Loucy (cell line): Measurements from ENCODE around the gene PCDH10.

ENCODE experiments used
- EZH2phosphoT487 ChIP-seq: fragments of 200-600 bp; IDR thresholded peaks from 2 replicates; pipeline ENCODE4 v1.6.1; 2018; ENCODE audit warnings: antibody characterized with exemption, mild to moderate bottlenecking, moderate library complexity, borderline replicate concordance
- TF ChIP-seq, protein P1 (sequence below): fragments of 200-600 bp; sonication (generic); conservative IDR thresholded peaks from 2 replicates; pipeline ENCODE4 v1.5.1; 2014; ENCODE audit warnings: mild to moderate bottlenecking, antibody characterized with exemption, low read length

DNA sequence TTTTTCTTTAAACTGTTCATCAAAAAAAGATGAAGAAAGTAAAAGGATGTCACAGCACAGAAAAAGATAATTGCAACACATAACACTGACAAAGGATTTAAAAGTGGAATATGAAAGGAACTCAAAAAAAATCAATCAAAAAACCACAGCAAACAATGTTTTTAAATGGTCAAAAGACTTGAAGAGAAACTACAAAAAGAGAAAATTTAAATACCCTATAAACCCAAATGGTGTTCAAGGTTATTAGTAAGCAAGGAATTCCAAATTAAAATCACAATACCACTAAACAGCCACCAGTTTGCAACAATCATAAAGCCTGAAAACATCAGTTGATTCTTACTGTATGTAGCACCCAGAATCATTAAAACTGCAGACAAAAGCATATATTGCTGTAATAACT, 36.5 kb upstream of the PCDH10 start:
- TF ChIP-seq, protein P1, sequence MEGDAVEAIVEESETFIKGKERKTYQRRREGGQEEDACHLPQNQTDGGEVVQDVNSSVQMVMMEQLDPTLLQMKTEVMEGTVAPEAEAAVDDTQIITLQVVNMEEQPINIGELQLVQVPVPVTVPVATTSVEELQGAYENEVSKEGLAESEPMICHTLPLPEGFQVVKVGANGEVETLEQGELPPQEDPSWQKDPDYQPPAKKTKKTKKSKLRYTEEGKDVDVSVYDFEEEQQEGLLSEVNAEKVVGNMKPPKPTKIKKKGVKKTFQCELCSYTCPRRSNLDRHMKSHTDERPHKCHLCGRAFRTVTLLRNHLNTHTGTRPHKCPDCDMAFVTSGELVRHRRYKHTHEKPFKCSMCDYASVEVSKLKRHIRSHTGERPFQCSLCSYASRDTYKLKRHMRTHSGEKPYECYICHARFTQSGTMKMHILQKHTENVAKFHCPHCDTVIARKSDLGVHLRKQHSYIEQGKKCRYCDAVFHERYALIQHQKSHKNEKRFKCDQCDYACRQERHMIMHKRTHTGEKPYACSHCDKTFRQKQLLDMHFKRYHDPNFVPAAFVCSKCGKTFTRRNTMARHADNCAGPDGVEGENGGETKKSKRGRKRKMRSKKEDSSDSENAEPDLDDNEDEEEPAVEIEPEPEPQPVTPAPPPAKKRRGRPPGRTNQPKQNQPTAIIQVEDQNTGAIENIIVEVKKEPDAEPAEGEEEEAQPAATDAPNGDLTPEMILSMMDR, result no peak
- TF ChIP-seq EZH2phosphoT487, result no peak
